Measurements from ENCODE around the gene ADRA2B. TPM values are rescaled to one million over a fixed set of nuclear protein-coding genes. Genes with fewer than 3 reads are reported as not detected.
A peak's percentile ranks its signal among the peaks of the same experiment; 100 is the strongest.
"Not testable (repeated sequence)": the region's sequence is repeated elsewhere in the genome, so short reads cannot be mapped to it uniquely, and the experiment has no call there.

The ADRA2B gene
- total RNA-seq, 2 experiments from 2014 or later, result 0.05 TPM; not detected in 1

- Mint-ChIP-seq H3K4me3 (no peak overlapping the region), H3K27ac (no peak overlapping the region), H3K9me3 (no peaks in the 10 kb centered on the region), H3K27me3 (no peaks in the 10 kb centered on the region), H3K4me1 (peaks cover 6% of the 10 kb centered on the region), H3K36me3 (ENCODE audit: low read depth) (no peaks in the 10 kb centered on the region)
- ChIA-PET POLR2A (no interaction called here), CTCF (no interaction called here)
- peak; percentile 15 for DNase-seq
Measured at GRCh38 chr2:96065381-96065930, 50.9 kb downstream of the ADRA2B start.

GRCh38 chr2:96064760-96065159 is 51.6 kb downstream of the ADRA2B start:
- H3K27ac Mint-ChIP-seq; POLR2A ChIA-PET; H3K9me3 Mint-ChIP-seq; DNase-seq; H3K36me3 Mint-ChIP-seq (ENCODE audit: low read depth); CTCF ChIA-PET; H3K4me3 Mint-ChIP-seq; H3K4me1 Mint-ChIP-seq; H3K27me3 Mint-ChIP-seq: not testable (repeated sequence)

GRCh38 chr2:96064047-96064675 is 52.2 kb downstream of the ADRA2B start:
- H3K36me3 Mint-ChIP-seq (ENCODE audit: low read depth); DNase-seq; POLR2A ChIA-PET; H3K9me3 Mint-ChIP-seq; H3K4me1 Mint-ChIP-seq; CTCF ChIA-PET; H3K4me3 Mint-ChIP-seq; H3K27ac Mint-ChIP-seq; H3K27me3 Mint-ChIP-seq: not testable (repeated sequence)

- peak overlapping the region; percentile 59 for H3K27ac Mint-ChIP-seq
- CTCF ChIA-PET; H3K9me3 Mint-ChIP-seq; H3K36me3 Mint-ChIP-seq (ENCODE audit: low read depth); H3K27me3 Mint-ChIP-seq; POLR2A ChIA-PET; H3K4me1 Mint-ChIP-seq; H3K4me3 Mint-ChIP-seq: not testable (repeated sequence)
- peak; percentile 51 for DNase-seq
Measured at GRCh38 chr2:96063116-96063899, 53.1 kb downstream of the ADRA2B start.

Other genes starting within 250 kb of the ADRA2B start
- gene ANKRD36C, start 124.7 kb downstream of the ADRA2B start, total RNA-seq, result 10 to 100 TPM; 67.5 to 67.6 TPM
- gene GPAT2, start 81.7 kb downstream of the ADRA2B start, total RNA-seq, result 1 to 10 TPM; 6.9 to 7.1 TPM
- gene ASTL, start 21.9 kb upstream of the ADRA2B start, total RNA-seq, result under 1 TPM; 0.25 to 0.53 TPM
- gene DUSP2, start 28.9 kb upstream of the ADRA2B start, total RNA-seq, result 10 to 100 TPM; 40.8 to 42.5 TPM
- 100 to 1,000 TPM; 108 to 113 TPM for gene STARD7, start 92.3 kb upstream of the ADRA2B start, total RNA-seq
- gene TMEM127, start 149.4 kb upstream of the ADRA2B start, total RNA-seq, result 10 to 100 TPM; 42.4 to 44.0 TPM
- gene CIAO1, start 149.7 kb upstream of the ADRA2B start, total RNA-seq, result 10 to 100 TPM; 64.4 to 67.4 TPM
- gene SNRNP200, start 189.0 kb upstream of the ADRA2B start, total RNA-seq, result 100 to 1,000 TPM; 149 to 156 TPM
- gene ITPRIPL1, start 208.7 kb upstream of the ADRA2B start, total RNA-seq, result 10 to 100 TPM; 43.7 to 46.3 TPM
- gene NCAPH, start 219.2 kb upstream of the ADRA2B start, total RNA-seq, result 10 to 100 TPM; 79.6 to 89.4 TPM